NCI-H2107 treated with DMSO at 0.1 percent for 48 hours (cell line): Measurements from ENCODE around the gene ACTR3.
"Not testable (repeated sequence)": the region's sequence is repeated elsewhere in the genome, so short reads cannot be mapped to it uniquely, and the experiment has no call there.

Source experiments
- DNase-seq: peaks from one replicate; lab custom pipeline; 2025; ENCODE audit not compliant: unreplicated experiment; lab: John Stamatoyannopoulos, UW

The ACTR3 gene

DNA sequence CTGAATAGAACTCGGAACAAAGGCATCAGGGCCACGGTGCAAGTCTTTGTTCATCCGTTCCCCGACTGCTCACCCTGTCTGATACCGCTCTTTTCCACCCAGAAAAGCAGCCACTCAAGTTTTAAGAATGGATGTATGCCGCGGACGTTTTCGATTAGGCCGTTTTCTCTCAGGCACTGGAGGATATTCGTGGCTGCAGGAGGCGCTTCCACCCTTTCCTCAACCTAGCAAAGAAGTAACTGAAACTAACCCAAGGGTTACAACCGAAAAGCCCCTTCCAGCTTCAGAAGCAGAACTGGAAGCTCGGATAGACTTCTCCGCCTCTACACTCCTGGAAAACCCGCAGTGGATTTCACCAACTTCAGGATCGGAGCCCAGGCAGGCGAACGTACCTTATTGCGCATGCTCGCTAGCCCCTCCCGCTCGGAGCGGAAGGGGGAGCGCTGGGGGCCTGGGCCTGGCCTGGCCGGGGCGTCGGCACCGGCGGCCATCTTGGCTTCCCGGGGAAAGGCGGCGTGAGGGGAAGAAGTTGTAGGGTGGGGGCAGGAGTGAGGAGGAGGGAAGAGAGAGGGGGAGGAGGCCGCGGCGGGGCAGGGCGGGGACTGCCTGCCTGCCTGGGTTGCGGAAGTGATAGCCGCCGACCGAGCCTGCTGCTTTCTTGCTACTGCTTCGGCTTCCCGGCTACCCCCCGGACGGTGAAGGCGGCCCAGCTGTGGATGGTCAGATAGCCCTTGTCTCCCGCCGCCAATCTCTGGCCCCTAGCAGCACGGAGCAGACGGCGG lies at the start of gene ACTR3:
Gene ACTR3 (plus strand): TSS at position 619 of the 782 bp plus-strand sequence. CDS start 191 bp downstream, outside the sequence.
- DNase-seq, result peak; percentile 94

- no peak for DNase-seq
Measured at GRCh38 chr2:113840518-113840917, 49.4 kb upstream of the ACTR3 start.

DNA sequence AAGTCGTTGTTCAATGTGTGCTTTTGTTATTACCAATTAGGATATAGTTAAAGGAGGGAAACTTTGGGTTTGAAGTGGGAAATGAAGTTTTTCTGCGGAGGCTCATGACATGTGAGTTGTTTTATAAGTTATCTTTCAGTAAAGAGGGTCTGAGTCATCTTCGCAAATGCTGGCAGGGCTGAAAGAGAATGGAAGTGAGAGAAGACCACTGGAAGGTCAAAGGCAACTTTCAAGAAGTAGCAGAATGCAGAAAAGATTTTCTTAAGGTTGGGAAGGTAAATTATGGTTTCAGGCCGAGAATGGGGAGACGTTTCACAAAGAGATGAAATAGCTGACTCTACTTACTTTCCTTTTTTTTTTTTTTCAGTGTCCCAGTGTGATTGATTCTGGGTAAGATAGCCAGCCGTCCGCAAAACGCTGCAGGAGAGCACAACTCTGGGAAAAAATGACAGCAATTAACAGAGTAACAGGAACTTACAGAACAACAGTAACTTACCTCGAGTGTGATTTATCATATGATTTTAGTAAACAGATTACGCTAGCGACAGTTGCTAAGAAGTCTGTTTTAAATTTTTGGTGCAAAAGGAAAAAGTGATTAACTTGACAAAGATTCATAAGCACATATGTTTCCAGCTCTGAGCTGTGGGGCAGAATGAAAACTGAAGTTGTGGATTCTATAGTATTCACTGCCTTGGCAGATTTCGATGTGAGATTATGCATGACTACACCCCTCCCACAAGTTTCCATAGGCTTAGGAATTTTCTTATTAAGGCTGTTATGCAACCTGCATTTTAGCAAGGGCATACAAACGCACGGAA lies 46.8 kb upstream of the ACTR3 start:
- DNase-seq, result no peak

DNA sequence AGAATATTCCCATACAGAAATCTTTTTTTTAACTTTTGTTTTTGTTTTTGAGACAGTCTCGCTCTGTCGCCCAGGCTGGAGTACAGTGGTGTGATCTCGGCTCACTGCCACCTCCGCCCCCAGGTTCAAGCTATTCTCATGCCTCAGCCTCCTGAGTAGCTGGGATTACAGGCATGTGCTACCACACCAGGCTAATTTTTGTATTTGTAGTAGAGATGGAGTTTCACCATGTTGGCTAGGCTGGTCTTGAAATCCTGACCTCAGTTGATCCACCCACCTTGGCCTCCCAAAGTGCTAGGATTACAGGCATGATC lies 46.2 kb upstream of the ACTR3 start:
- not testable (repeated sequence) for DNase-seq

DNA sequence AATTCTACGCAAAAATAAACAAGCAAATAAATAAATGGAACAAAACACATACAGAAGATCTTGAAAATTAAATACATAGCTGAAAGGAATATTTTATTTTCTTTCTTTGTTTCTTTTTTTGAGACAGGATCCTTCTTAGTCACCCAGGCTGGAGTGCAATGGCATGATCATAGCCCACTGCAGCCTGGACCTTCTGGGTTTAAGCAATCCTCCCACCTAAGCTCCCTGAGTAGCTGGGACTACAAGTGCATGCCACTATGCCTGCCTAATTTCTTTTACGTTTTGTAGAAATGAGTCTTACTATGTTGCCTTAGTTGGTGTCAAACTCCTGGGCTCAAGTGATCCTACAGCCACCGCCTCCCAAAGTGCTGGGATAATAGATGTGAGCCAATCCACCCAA lies 44.6 kb upstream of the ACTR3 start:
- DNase-seq, result no peak

- not testable (repeated sequence) for DNase-seq
Measured at GRCh38 chr2:113845796-113846195, 44.1 kb upstream of the ACTR3 start.

- DNase-seq, result no peak
Measured at GRCh38 chr2:113846429-113846828, 43.5 kb upstream of the ACTR3 start.

DNA sequence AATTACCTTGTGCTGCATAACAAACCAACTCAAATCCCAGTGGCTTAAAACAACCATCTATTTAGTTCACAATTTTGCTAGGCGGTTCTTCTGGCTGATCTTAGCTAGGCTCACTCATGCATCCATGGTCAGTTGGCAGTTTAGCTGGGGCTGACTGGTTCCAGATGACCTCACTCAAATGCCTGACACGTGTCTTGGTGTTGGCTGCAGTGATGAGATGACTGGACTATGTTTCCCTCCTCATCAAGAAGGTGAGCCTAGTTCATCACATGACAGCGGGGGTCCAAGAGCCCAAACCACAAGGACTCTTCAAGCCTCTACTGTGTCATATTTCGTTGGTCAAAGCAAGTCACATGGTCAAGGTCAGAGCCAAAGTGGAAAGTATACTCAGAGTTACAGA lies 42.7 kb upstream of the ACTR3 start:
- no peak for DNase-seq

- no peak for DNase-seq
Measured at GRCh38 chr2:113848758-113849415, 41.0 kb upstream of the ACTR3 start.

DNA sequence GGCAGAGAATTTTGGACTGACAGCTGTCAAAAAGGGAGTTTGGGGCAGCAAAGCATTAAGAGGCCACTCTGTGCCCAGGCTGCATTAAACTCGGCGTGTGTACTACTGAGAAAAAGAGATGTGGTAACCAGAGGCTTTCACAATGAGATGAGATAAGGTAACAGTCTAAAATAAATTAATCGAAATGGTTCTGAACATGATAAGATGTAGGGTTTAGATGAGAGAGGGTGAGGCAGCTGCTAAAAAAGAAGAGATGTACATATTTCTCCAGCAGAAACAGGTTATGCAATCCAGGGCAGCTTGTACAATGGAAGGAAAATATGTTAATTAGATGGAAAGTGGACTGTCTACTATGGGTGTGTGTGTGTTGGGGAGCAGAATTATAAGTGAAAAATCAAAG lies 39.2 kb upstream of the ACTR3 start:
- DNase-seq, result no peak

GRCh38 chr2:113851640-113852039 lies 38.2 kb upstream of the ACTR3 start:
- no peak for DNase-seq

DNA sequence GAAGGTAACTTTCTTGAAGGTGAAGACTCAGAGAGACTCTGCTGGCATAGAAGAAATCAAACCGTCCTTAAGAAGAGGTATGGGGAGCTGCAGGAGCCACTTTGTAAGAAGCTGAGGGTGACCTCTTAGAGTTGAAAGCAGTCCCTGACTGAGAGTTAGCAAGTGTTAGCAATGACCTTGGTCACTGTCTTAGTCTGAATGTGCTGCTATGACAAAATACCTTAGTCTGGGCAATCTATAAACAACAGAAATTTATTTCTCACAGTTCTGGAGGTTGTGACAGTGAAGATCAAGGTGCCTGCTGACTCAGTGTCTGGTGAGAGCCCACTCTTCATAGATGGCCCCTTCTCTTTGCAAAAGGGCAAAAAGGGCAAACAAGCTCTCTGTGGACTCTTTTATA lies 35.7 kb upstream of the ACTR3 start:
- DNase-seq, result no peak

- DNase-seq, result no peak
Measured at GRCh38 chr2:113854970-113855740, 34.7 kb upstream of the ACTR3 start.

DNA sequence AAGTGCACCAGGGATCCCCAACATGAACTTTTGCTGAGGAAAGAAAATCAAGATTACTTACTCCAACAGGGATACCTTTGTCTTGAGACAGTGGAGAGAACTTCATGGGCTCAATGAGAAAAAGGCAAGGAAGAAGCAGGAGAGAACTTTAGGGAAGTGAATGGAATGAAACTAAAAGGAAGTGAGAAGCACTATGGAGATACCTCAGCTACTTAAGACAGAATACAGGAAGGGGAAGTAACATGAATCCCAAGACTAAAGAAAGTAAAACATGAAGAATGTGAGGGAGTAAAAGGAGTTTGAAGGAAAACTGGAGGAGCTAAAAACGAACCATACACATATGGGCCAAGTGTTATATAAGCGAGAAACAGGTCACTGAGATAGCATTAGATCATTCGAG lies 32.4 kb upstream of the ACTR3 start:
- DNase-seq, result no peak

DNA sequence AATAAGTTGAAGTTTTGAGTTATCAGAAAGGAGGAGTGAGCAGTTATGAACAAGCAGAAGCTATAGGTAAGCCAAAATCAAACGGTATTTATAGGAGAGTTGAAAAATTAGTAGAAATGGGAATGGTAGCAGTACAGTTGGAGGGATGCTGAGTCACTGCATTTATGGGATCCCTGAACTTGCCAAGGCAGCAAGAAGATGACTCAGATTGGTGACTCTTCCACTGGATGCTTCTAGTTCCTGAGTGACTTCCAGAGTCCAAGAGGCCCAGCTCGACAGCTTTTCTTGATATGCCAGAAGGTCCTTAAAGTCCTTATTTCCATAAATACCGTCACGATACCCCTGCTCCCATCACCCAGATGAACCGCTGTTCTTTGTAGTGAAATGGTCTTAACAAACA lies 31.1 kb upstream of the ACTR3 start:
- no peak for DNase-seq

- no peak for DNase-seq
Measured at GRCh38 chr2:113861740-113862139, 28.1 kb upstream of the ACTR3 start.

- DNase-seq, result no peak
Measured at GRCh38 chr2:113863144-113863543, 26.7 kb upstream of the ACTR3 start.

- no peak for DNase-seq
Measured at GRCh38 chr2:113867571-113867970, 22.3 kb upstream of the ACTR3 start.

DNA sequence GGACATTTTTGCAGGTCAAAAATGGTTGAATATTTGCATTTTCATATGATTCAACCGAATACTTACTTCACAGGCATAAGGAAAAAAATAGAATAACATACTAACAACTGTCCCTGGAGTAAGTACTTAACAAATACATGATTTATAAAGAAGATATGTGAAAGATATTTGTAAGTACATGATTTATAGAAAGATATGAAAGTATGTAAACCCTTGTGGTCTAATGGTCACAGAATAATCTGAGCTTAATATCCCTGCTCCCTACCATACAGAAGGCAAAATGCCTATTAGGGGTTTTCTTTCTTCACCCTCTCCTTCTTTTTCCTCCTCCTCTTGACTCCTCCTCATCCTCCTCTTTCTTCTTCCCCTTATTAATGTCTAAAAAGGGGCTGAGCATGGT lies 20.6 kb upstream of the ACTR3 start:
- no peak for DNase-seq

DNA sequence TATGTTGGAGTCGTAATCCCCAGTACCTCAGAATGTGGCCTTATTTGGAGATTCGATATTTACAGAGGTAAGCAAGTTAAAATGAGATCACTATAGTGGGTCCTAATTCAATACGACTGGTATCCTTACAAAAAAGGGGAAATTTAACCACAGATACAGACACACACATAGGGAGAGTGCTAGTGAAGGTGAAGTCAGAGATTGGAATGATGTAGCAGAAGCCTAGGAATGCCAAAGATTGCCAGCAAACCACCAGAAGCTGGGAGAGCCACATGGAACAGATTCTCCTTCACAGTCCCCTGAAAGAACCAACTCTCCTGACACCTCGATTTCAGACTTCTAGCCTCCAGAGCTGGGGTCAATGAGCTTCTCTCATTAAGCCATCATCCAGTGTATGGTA lies 17.7 kb upstream of the ACTR3 start:
- no peak for DNase-seq

GRCh38 chr2:113873867-113874266 lies 16.0 kb upstream of the ACTR3 start:
- DNase-seq, result no peak
